ENCODE data around the gene POC1A.

Gene POC1A

DNA sequence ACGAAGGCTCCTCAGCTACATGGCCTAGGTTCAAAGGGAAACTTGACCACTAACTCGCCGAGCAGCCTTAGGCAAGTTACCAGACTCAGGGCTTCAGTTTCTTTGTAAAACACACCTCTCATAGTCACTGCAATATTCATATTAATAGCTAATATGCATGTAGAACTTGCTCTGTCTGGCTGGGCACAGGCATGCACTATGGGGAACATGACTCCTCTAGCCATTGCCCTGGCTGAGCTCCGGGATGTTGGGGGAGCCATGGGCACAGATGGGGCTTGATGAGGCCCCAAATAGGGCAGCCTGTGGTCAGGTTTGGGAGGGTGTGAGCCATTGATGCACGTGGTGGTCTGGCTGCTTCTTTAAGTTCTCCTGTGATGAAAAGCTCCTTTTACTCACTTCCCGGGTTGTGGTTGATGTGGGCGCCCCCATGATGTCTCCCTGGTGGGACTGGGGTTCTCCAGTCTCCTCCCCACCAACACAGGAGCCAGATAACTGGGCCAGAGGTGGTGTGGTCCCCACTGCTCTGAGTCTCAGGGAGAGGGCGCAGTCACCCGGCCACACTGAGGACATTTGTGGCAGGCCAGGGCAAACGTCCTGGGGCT, 68.4 kb downstream of the POC1A start:
- DNase-seq (ENCODE audit: low read depth): no peak

DNA sequence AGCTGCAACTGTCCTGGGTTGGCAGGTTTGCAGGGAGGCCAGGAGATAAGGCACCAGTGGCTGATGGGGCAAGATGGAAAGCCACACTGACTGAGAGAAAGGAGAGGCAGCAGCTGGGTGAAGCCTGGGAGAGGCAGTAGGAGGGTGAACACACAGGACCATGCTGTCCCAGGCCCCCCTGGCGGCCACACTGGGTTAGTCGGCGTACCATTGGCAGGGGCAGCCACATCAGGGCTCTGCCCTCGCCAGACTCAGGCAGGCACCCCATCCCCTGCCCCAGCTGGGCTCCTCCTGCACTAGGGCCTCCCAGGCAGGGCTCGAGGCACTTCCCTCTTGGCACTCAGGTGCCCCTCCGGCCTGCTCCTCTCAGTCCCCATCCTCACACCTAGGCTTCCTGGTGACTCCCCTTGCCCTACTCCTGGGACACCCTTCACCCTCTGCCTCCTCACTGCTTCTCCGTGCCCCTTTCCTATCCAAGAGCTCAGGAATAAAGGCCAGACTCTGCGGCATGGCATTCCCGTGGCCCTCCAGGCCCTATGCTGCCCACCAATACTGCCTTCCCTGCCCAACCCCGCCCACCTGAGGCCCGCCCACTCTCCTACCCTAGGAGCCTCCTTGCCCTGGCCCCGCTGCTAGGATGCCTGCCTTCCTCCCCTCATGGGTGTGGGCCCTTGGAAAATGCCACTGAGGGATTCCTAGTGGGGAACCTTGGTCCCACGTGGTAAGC, 69.1 kb downstream of the POC1A start:
- DNase-seq (ENCODE audit: low read depth): no peak

- no peak for DNase-seq (ENCODE audit: low read depth)
These were observed 69.8 kb downstream of the POC1A start for GRCh38 chr3:52084216-52084945.

- no peak for DNase-seq (ENCODE audit: low read depth)
These were observed 70.6 kb downstream of the POC1A start for GRCh38 chr3:52083556-52084087.

DNA sequence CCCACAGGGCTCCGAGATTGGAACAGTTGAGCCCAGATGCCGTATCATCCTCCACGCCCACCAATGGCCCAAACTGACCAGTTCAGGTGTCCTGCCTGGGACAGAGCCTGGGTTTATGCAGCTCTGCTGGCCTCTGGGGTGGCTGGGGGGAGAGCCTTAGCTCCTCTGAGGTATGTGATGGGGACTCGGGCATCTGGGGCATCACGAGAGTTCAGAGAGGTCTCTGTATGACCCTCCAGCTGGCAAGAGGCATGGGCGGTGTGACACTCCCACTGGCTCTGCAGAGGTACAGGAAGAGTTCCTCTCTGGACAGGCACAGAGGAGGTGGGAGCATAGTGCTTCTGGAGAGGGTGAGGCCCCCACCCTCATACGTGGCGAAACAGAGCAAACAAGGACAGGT, 71.3 kb downstream of the POC1A start:
- DNase-seq (ENCODE audit: low read depth): no peak

DNA sequence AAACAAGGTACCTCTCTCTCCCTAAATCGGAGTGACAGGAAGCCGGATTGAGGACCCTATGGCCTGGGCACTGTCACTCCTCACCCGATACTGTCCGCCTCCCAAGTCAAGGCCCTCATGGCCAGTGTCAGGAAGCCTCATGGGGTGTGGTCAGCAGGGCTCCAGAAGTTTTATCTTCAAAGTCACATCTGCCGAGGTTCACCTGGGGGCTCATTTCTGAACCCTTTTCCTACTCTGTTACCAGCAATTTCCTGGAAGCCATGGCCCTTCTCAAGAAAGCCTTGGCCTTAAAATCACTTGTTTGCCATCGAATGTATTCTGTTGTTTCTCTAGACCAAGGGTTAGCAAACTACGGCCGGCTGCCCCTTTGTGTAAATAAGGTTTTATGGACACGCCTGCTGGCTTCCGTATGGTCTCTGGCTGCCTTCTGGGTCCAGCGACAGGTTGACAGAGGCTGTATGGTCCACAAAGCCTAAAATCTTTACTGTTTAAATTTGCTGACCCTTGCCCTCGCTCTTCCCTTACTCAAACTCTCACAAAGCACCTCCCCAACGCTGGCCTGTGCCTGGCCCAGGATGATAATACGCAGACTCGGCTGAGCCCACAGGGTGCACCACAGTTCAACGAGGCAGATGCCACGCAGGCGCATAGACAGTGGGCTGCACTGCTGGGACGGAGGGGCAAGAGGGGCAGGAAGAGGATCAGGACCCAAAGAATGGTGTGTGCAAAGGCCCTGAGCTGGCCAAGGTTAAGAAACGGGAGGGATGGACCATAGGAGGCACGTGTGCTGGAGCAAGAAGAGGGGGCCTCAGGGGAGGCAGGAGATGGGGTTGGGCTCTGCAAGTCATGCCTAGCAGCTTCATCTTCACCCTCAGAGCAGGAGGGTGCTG, 73.1 kb downstream of the POC1A start:
- no peak for DNase-seq (ENCODE audit: low read depth)

GRCh38 chr3:52079958-52080357, 74.3 kb downstream of the POC1A start:
- DNase-seq (ENCODE audit: low read depth): no peak

- DNase-seq (ENCODE audit: low read depth): no peak
These were observed 75.3 kb downstream of the POC1A start for GRCh38 chr3:52078781-52079560.

DNA sequence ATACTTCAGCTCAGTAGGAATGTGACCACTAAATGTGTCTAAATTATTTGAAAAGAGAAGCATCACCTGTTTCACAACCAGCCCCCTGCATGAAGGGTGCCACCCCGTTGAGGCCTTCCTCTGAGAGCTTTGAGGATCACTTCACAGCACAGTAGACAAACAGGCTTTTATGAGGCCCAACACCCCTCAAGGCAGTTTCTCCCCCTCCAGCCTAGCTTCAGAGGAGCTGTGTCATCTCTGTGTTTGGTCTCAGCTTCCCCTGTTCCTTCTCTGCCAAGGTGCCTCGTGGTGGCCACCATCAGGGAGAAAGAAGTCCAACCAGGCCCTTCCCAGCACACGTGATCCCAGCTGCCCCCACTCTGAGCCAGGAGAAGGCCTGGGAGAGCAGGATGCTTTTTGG, 76.3 kb downstream of the POC1A start:
- DNase-seq (ENCODE audit: low read depth): no peak

DNA sequence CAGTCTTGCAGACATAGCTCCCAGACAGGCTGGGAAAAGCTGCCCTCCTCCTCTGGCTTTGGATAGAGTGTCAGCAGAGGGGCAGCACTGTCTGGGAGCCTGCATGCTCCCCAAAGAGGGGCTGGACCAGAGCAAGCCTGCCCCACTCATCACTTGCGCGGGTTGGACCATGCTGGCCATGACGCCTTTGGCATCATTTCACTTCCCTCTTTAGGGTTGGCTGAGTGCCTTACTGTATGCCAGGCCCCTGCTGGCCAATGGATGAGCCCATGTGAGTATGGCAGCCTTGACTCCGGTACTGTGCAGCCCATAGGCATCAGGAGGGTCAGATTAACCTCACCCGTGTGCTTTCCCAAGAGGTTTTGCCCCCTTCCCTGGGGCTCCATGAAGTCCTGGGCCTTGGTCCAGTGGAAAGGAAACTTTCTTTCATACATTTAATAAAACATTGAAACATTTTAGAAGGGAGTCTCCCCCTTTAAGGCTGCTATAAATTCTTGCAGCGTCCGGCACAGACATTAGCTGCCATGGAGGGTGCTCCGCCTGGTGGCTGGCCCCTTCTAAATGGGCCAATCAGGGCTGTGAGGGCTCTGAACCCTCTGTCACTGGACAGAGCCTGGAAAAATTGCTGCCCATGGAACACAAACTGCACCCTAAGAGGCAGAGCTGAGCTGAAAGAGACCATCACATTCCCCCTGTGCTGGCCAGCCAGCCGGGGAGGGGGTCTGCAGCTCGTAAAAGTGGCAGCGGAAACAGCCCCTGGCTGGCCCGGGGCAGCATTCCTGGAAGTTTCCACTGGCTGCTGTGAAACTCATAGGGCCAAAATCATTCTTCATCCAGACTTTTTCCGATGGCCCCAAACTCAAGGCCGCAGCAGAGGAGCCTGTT, 77.1 kb downstream of the POC1A start:
- no peak for DNase-seq (ENCODE audit: low read depth)

- no peak for DNase-seq (ENCODE audit: low read depth)
These were observed 80.7 kb downstream of the POC1A start for GRCh38 chr3:52073490-52073889.

- DNase-seq (ENCODE audit: low read depth): no peak
These were observed 81.8 kb downstream of the POC1A start for GRCh38 chr3:52072471-52072870.

DNA sequence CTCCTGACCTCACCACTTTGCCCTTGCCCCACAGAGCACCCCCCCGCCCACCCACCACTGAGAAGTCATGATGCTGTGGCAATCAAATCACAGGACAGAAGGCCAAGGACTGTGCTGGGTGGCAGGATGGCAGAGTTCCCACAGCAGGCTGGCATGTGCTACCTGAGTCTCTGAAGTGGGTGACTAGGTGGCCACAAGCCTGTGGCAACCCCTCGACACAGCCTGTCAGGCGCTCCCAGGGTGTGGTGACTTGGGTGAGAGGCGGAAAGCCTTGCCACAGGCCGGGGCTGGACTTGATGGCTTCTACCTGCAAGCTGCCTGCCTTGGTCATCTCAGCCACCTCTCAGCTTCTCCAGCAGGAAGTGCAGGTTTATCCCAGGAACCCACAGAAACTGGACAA, 82.2 kb downstream of the POC1A start:
- DNase-seq (ENCODE audit: low read depth): no peak

GRCh38 chr3:52070724-52071621, 83.2 kb downstream of the POC1A start:
- no peak for DNase-seq (ENCODE audit: low read depth)

- no peak for DNase-seq (ENCODE audit: low read depth)
These were observed 84.4 kb downstream of the POC1A start for GRCh38 chr3:52069855-52070254.

DNA sequence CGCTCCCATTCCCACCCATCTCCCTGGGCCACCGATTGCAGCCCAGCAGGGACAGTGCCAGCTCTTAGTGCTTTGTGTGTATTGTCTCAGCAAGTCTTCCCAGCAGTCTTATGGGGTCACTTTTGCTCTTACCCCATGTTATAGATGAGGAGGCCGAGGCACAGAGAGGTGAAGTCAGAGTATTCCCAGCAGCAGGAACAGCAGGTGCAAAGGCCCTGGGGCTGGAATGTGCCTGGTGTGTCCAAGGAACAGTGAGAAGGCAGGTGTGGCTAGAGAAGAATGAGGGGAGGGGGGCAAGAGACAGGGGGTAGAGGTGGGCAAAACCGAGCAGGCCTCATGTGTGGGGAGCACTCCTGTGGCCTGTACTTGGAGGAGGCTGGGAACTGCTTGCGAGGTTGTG, 85.1 kb downstream of the POC1A start:
- no peak for DNase-seq (ENCODE audit: low read depth)

GRCh38 chr3:52068730-52069129, 85.5 kb downstream of the POC1A start:
- DNase-seq (ENCODE audit: low read depth): no peak

DNA sequence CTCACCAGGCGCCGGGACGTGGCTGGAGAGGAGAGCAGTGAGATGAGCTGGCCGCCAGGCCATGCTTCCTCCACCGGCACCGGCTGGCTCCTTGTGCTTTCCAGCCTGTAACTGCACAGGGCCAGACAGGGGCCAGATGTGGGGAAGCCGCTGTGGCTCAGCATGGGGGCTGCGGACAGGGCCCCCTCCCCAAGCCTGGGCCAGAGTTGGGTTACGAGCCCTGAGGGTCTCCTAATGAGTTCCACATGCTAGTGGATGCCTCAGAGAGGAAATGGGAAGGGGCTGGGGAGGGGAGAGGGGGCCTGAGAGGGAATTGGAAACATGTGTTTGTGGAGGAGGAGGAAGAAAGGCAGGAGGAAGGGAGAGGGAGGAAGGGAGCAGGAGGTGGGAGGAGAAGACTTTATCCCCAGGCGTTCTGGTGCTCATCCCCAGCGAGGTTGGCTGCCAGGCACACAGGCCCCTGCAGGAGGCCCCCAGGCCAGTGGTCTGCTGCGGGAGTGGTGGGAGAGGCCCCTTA, 86.1 kb downstream of the POC1A start:
- DNase-seq (ENCODE audit: low read depth): no peak

- no peak for DNase-seq (ENCODE audit: low read depth)
These were observed 86.7 kb downstream of the POC1A start for GRCh38 chr3:52067526-52067925.

All from GM04504 (cell line).